Aorta (tissue), 5 donors: ENCODE data around the gene XPC. TPM values are rescaled to one million over a fixed set of nuclear protein-coding genes. Genes with fewer than 3 reads are reported as not detected.

Source experiments
- ATAC-seq: fragments of 200-7000 bp; cut with Tn5 transposase; one replicate; pipeline ENCODE4 v1.9.1; 2022; ENCODE audit warnings: moderate library complexity; ENCODE audit not compliant: low FRiP score
- DNase-seq, 2 donors: peaks; one replicate each; pipeline ENCODE4 v3.0.0-alpha.2; 2020
- H3K27ac ChIP-seq, 2 donors: one replicate each; pipeline ENCODE4 v1.5.1; 2013; ENCODE audit warnings: low read length in 2 of 2, mild to moderate bottlenecking in 2 of 2, moderate library complexity in 2 of 2, control low read depth in 1 of 2, inconsistent platforms in 1 of 2, low read depth in 1 of 2
- H3K27me3 ChIP-seq, 2 donors: one replicate each; pipeline ENCODE4 v1.6.1; 2013; ENCODE audit warnings: control low read depth in 1 of 2, low read length in 1 of 2, mild to moderate bottlenecking in 1 of 2, moderate library complexity in 1 of 2; ENCODE audit not compliant: insufficient read depth in 2 of 2, control insufficient read depth in 1 of 2
- H3K36me3 ChIP-seq, 2 donors: one replicate each; pipeline ENCODE4 v1.6.1; 2013; ENCODE audit warnings: control low read depth in 1 of 2, low read length in 1 of 2, mild to moderate bottlenecking in 1 of 2; ENCODE audit not compliant: insufficient read depth in 2 of 2, control insufficient read depth in 1 of 2
- H3K4me1 ChIP-seq, 2 donors: one replicate each; pipeline ENCODE4 v1.6.1; 2013; ENCODE audit warnings: low read length in 2 of 2, control low read depth in 1 of 2, mild to moderate bottlenecking in 1 of 2, moderate library complexity in 1 of 2; ENCODE audit not compliant: insufficient read depth in 2 of 2, control insufficient read depth in 1 of 2
- H3K4me3 ChIP-seq, 2 donors: one replicate each; pipeline ENCODE4 v1.5.1; 2013; ENCODE audit warnings: low read length in 2 of 2, control low read depth in 1 of 2, mild to moderate bottlenecking in 1 of 2
- H3K9me3 ChIP-seq: one replicate; pipeline ENCODE4 v1.6.1; 2013; ENCODE audit warnings: mild to moderate bottlenecking, low read length; ENCODE audit not compliant: control insufficient read depth
- WGBS, 2 donors: extraction: QIAGEN DNeasy Blood & Tissue Kit; methylation state at CpG; one replicate each; pipeline ENCODE4 v1.1.7; 2013; 5-methylcytosine and 5-hydroxymethylcytosine counted together
- intact Hi-C, 2 donors: fragments of 100-400 bp; cut with DNase I; formaldehyde crosslinking; loops; one replicate each; pipeline versions ENCODE4 v1.14.2 to v1.15.0; 2022
- polyA plus RNA-seq, 2 donors: library from polyadenylated mRNA; stranded (reverse); fragments of 200-250 nt; gene quantifications; one replicate each; pipeline ENCODE4 v1.2.3, GENCODE V29; 2013
- total RNA-seq, 2 donors: library from RNA; stranded (reverse); fragmentation: NEBNext Ultra II Directional; extraction: Animal tissue kit (Norgen Biotek cat#: 25700); gene quantifications; one replicate each; pipeline ENCODE4 v1.2.1, GENCODE V29; 2021
- donor health status: healthy with polysubstance abuse.
- donor health status: Bipolar disorder and iron deficiency.
- donor health status: DM: no; HTN: no; CAD: no.
- donor health status: DM: no; HTN: no; CAD: no.
- donor health status: DM: yes; HTN: yes; CAD: no.

Gene XPC
- total and polyA plus RNA-seq, 4 donors: 14.3 to 37.1 (median 33.2) TPM

DNA sequence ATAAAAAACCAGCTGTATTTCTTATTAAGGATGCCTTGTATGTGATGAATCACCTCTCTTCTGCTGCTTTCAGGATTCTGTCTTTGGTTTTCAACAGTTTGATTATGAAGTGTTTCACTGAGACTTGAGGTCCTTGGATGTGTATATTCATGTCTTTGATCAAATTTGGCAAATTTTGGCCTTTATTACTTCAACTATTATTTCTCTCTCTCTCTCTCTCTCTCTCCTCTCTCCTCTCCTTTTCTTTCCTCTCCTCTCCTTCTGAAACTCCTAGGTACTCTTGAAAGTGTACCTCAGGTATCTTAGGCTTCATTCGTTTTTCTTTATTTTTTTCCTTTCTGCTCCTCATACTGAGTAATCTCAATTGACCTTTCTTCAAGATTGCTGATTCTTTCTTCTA lies 43.5 kb upstream of the XPC start:
- Histone ChIP-seq H3K4me1 (no peaks in the 10 kb centered on the region), H3K4me3 (no peak overlapping the region), H3K36me3 (no peaks in the 10 kb centered on the region), H3K27me3 (no peaks in the 10 kb centered on the region), H3K27ac (no peak overlapping the region), H3K9me3 (peaks cover 2% of the 10 kb centered on the region)
- WGBS, 2 donors: 92 to 98% methylated on average over 1 of the region's 1 CpG
- DNase-seq: no peak
- intact Hi-C loops: no loop called here
- no peak for ATAC-seq

DNA sequence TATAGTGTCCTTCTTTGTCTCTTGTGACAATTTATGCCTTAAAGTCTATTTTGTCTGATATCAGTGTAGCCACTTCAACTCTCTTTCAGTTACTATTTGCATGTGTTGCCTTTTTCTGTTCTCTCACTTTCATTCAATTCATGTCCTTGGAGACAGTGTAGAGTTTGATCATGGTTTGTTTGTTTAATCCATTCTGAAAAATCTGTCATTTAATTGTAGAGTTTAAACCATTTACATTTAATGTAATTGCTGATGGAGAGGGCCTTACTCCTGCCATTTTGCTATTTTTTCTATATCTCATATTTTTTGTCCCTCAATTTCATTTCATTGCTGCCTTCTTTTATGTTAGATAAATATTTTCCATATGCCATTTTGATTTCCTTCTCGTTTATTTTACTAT lies 42.5 kb upstream of the XPC start:
- H3K36me3 ChIP-seq: no peaks in the 10 kb centered on the region
- DNase-seq (no peak), ATAC-seq (no peak)
- 87 to 92% methylated on average over 1 of the region's 1 CpG for WGBS, 2 donors
- H3K27ac ChIP-seq: no peak overlapping the region
- no peaks in the 10 kb centered on the region for H3K4me1 ChIP-seq
- H3K9me3 ChIP-seq: peaks cover 2% of the 10 kb centered on the region
- H3K4me3 ChIP-seq: no peak overlapping the region
- H3K27me3 ChIP-seq: no peaks in the 10 kb centered on the region
- intact Hi-C loops: no loop called here

DNA sequence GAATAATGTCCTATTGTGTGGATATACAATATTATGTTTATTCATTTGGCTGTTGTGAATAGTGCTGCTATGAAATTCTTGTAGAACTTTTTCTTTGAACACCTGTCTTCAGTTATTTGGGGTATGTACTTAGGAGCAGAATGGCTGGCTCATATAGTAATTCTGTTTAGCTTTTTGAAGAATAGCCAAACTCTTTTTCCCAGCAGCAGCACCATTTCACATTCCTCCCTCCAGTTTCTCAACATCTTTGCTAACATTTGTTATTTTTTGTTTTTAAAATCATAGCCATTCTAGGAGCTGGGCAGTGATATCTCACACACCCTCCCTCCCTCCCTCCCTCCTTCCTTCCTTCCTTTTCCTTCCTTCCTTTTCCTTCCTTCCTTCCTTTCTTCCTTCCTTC lies 40.0 kb upstream of the XPC start:
- H3K27ac ChIP-seq: no peak overlapping the region
- intact Hi-C loops: no loop called here
- ATAC-seq (no peak), DNase-seq (no peak)
- H3K36me3 ChIP-seq: no peaks in the 10 kb centered on the region
- H3K27me3 ChIP-seq: no peaks in the 10 kb centered on the region
- peaks cover 2% of the 10 kb centered on the region for H3K9me3 ChIP-seq
- no peak overlapping the region for H3K4me3 ChIP-seq
- no peaks in the 10 kb centered on the region for H3K4me1 ChIP-seq

DNA sequence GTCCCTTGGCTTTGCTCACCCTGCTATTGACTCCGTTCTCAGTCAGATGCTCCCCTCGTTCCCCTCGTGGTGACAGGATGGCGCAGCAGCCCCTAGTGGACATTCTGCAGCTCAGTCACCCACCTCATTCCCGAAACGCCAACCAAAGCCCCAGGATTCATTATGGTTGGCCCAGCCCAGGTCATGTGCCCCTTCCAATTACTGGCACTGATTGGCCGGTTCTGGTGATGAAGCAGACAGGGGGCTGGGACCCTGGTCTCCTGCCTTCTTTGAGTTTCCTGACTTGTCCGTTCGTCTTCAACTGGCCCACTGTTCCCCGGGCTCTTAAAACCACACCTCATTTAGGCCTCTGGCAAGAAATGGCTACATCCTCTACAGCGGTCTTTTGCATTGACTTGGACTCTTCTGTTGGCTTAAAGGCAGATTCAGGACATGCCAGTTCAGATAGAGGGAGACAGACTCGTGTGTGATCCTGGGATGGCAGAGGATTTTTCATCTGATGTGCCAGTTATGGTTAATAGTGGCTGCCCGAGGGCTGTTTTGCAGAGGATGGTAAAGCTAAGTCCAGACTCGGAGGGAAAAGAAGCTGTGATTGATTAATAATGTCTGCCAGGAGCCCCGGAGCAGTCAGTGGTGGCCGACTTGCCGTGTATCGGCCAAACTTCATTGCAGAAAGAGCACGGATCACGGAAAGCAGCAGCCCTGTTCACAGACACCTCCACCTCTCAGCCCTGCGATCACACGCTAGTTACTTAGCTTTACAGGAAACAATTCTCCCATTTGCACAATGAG lies 38.1 kb upstream of the XPC start:
- Histone ChIP-seq H3K9me3 (no peaks in the 10 kb centered on the region), H3K4me1 (no peaks in the 10 kb centered on the region), H3K27me3 (no peaks in the 10 kb centered on the region), H3K4me3 (peak overlapping the region in 1 of 2 donors; percentile 57), H3K27ac (peak overlapping the region in 1 of 2 donors; percentile 77), H3K36me3 (no peaks in the 10 kb centered on the region)
- 9 to 57% methylated on average over 22 of the region's 22 CpGs for WGBS, 2 donors
- DNase-seq (no peak), ATAC-seq (peak; percentile 62)
- intact Hi-C loops: no loop called here

DNA sequence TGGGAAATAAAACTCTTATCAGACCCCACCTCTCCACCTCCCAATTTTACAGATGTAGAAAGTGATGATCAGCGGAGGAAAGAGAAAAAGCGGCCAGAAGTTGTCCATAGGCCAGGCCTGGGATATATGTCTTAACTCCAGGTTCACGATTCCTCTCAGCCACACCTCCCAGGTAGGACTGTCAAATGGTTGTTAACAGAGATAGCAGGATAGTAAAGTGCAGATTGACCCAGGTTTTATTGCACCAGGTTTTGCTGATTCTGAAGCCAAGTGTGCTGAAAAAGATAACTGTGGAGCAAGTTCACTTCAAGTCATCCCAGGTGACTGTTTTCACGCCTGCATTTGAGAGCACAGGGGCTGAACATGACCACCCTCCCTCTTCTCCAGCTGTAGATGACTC lies 36.4 kb upstream of the XPC start:
- Histone ChIP-seq H3K27ac (no peak overlapping the region), H3K9me3 (no peaks in the 10 kb centered on the region), H3K27me3 (no peaks in the 10 kb centered on the region), H3K4me1 (no peaks in the 10 kb centered on the region), H3K4me3 (no peak overlapping the region), H3K36me3 (no peaks in the 10 kb centered on the region)
- 95 to 98% methylated on average over 4 of the region's 4 CpGs for WGBS, 2 donors
- intact Hi-C loops: no loop called here
- DNase-seq (no peak), ATAC-seq (no peak)

DNA sequence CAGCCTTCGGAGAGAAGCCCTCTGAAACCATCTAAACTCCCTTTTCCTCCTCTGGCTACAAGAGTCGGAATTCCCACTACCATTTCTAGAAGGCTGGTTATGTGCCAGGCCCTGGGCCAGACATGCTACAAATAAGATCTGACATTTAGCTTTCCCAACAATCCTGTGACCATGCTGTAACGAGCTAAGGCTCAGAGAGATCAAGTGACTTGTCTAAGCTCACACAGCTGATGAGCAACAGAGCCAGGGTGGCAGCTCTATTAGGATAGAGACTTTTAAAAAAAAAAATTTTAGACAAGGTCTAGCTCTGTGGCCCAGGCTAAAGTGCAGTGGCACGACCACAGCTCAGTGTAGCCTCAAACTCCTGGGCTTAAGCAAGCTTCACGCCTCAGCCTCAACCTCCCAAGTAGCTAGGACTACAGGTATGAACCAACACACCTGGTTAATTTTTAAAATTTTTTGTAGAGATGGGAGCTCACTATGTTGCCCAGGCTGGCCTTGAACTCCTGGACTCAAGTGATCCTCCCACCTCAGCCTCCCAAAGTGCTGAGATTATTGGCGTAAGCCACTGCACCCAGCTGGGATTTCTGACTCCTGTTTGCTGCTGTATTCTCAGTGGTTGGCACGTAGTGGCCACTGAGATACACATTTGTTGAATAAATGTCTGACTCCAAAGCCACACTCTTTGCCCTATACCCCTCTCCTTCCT lies 34.8 kb upstream of the XPC start:
- Histone ChIP-seq H3K9me3 (no peaks in the 10 kb centered on the region), H3K4me3 (no peak overlapping the region), H3K36me3 (no peaks in the 10 kb centered on the region), H3K27me3 (no peaks in the 10 kb centered on the region), H3K4me1 (no peaks in the 10 kb centered on the region), H3K27ac (no peak overlapping the region)
- intact Hi-C loops: no loop called here
- ATAC-seq: no peak
- WGBS, 2 donors: 89 to 91% methylated on average over 7 of the region's 7 CpGs
- no peak for DNase-seq

DNA sequence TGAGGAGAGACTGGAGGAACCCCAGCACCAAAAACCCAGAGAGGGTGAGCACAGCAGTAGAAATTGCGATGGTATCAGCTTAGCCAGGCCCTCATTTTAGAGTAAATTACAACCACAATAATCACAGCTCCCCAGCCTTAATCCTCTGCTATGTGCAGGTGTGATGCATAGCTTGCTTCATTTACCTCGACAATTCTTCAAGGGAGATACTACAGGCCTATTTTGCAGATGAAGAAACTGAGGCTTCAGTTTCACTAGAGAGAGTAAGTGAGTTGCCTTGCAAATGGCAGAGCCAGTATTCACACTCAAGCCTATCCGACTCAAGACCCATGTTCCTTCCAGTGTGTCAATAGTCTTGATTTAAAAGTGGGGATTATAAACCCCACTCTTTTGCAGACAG lies 33.6 kb upstream of the XPC start:
- Histone ChIP-seq H3K36me3 (no peaks in the 10 kb centered on the region), H3K27ac (no peak overlapping the region), H3K27me3 (no peaks in the 10 kb centered on the region), H3K4me1 (no peaks in the 10 kb centered on the region), H3K9me3 (no peaks in the 10 kb centered on the region), H3K4me3 (no peak overlapping the region)
- intact Hi-C loops: no loop called here
- 94 to 97% methylated on average over 3 of the region's 3 CpGs for WGBS, 2 donors
- ATAC-seq: no peak
- DNase-seq: no peak

DNA sequence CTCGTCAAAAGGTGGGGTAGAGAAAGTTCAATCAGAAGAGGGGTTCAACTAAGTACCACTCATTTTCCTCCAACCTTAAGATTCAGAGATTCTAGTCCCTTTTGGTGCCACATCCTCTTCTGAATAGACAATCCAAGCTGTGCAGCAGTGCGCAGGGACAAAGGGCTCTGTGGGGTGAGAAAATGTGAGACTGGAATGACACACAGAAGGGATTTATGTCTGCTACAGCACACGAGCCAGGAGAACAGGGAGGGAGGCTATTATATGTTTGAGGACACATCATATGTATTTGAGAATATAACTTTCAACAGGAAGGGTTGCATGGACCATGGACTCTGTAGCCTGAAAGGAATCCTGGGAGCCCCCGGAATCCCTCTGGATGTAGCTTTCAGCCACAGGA lies 33.2 kb upstream of the XPC start:
- no peak for ATAC-seq
- WGBS, 2 donors: 65 to 74% methylated on average over 4 of the region's 4 CpGs

More for the DNA sequence above, 33.2 kb upstream of the XPC start:
- intact Hi-C loops: no loop called here
- Histone ChIP-seq H3K9me3 (no peaks in the 10 kb centered on the region), H3K27me3 (no peaks in the 10 kb centered on the region), H3K4me3 (no peak overlapping the region), H3K4me1 (no peaks in the 10 kb centered on the region), H3K27ac (no peak overlapping the region), H3K36me3 (no peaks in the 10 kb centered on the region)
- no peak for DNase-seq
